Activated CD4-positive, CD25-positive, alpha-beta regulatory T cell (primary cell): ENCODE data around the gene PGRMC1.
A peak's percentile ranks its signal among the peaks of the same experiment; 100 is the strongest.
"Not testable (repeated sequence)": the region's sequence is repeated elsewhere in the genome, so short reads cannot be mapped to it uniquely, and the experiment has no call there.

Experiments
- DNase-seq, 4 experiments: peaks; one replicate each; lab custom pipeline; 2025; lab: John Stamatoyannopoulos, UW

PGRMC1 gene

DNA sequence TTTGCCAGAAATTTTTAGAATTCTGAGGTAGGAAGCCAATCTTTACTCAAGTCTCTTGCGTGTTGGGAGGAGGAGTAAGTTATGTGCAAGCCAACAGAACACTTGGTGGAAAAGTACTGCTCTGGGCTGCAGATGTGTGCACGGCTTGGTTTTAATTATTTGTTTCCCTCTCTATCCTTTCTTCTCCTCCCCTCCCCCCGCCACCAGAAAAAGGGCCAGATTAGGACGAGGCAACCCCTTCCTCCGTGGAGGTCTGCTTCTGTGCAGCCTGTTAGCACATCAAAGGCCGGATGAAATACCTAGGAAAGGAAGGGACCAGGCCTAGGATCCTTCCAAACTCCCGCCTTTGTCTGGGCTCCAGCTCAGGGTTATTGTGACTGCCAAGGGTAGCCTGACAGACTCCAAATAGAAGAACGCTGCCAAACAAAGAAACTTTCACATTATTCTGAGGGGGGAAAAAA, 1.0 kb upstream of the PGRMC1 start:
- no peak for DNase-seq

DNA sequence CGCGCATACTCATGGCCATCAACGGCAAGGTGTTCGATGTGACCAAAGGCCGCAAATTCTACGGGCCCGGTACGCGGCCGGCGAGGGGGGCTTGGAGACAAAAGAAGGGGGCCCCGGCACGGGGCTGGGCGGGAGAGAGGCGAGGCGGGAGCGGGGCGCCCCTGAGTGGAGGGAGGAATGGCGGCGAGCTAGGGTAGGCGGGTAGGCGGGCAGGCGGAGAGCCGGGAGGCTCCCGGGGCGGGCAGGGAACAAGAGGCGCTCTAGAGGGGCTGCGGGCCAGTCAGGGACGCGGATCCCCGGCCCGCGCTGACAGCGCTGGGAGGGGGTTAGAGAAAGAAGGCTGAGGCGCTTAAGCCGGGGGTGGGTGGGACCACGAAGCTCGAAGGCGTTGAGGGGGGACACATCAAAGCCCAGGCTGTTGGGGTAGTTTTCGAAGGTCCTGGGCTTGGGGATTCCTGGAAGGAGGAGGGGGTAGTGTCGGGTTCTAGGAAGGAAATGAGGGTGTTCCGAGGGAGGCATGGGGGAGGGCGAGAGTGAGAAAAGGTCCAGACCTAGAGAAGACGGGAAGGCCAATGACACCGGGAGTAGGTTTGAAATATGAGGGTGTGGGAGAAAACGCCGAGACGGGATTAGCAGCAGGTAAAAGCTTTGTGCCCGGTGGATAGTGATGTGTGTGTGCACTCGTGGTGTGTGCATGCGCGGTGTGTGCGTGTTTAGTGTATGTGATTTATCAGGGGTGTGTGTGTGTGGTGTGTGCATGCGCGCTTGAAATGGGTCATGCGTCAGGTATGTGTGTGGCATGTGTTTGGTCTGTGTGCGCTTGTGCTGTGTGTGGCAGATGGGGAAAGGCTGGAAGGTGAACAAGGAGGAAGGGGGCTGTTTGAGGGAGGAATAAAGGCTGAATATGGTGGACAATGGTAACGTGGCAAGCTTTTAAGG, 807 bp downstream of the PGRMC1 start:
- DNase-seq = peak in 2 of 4 experiments; percentile 1 to 16

DNA sequence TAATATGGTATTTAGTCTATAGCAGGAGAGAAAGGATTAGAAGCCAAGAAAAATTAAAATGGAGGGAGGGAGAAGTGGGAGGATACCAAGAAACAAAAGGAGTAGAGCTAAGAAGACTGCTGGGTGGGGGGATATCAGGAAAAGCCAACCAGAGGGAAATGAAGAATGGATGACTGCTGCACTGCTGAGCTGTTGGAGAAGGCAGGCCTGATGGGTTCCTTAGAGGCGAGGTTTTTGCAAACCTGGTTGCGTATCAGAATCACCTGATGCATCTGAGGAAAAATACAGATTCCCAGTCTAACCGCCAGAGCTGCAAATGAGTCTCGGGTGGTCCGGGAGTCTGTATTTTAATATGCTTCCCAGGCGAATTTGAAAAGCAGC, 1.5 kb downstream of the PGRMC1 start:
- no peak for DNase-seq

DNA sequence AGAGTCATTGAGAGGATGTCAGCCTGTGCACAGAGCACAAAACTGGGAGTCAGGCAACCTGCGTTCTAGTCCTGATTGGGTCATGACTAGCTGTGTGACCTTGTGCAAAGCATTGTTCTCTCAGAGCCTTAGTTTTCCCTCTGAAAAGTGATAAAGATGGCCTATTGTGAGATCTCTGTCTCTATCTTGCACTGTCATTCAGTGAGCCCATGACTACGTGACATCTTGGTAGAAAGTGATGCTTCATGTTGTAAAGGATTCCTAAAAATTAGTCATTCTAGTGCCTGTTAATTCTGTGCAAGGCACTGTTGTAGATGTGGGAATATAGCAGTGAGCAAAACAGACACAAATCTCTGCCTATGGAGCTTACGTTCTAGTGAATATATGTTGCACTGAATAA, 2.5 kb downstream of the PGRMC1 start:
- no peak for DNase-seq

DNA sequence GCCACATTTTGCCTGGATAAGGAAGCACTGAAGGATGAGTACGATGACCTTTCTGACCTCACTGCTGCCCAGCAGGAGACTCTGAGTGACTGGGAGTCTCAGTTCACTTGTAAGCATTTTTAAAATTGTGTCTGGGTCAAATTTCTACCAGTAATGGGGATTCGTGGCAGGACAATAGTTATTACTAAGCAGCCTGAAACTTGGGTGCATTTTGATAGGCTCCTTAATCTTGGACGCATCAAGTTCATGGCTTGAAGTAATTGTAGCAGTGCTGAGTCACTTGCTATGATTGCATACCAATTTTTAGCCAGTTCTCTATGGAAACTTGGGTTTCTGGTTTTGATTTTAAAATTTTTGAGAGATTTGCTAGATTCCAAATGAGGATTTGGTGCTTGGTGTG, 4.3 kb downstream of the PGRMC1 start:
- no peak for DNase-seq

DNA sequence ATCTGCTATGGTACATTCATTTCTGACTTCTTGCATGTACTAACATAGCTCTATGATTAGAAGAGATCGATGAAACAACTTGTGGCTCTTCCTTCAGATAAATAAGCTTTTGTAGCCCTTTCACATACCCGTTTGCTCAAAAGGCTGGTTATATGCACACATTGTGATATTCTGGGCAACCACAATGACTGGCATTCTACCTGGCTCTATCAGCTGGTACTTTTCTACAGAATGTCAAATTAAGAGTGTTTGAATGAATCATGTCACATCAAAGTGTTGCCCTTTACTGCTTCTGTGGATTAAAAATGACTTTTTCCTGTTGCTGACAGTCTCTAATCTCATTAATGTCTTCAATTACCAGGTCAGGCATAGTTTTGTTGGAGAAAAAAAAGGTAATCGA, 11.6 kb downstream of the PGRMC1 start:
- no peak for DNase-seq

DNA sequence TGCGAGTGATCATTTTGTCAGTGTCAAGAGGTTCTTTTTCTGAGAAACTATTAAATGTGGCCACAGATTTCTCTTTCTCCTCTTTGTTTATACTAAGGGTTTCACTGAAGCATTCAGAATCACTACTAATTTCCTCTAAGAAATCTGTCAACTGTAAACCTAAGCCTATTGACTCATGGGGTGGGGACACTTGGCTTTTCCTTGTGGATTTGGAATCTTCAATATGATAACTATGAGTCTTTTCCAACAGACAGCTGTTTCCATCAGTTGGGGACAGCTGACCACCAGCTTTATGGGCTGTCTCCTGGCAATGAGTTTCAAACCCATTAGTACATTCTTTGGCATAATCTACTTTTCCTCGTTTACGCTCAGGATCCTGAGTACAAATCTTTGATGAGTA, 13.8 kb downstream of the PGRMC1 start:
- no peak for DNase-seq

DNA sequence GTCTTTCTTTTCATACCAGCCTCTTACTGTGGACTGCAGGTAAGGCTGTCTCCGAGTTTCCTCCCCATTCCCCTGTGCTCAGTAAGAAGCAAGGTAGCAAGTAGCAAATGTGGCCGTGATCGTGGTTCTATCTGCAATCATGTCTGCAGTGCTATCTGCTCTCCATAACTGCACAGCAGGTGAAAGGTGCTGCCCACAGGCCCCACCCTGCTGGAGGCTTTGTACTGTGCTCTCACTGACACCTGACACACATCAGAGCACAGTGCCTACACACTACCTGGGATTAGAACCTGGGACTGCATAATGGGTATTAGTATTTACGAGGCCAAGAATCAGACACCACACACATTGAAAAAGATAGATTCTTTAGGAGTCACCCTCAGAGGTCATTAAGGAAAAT, 15.3 kb downstream of the PGRMC1 start:
- DNase-seq = no peak

DNA sequence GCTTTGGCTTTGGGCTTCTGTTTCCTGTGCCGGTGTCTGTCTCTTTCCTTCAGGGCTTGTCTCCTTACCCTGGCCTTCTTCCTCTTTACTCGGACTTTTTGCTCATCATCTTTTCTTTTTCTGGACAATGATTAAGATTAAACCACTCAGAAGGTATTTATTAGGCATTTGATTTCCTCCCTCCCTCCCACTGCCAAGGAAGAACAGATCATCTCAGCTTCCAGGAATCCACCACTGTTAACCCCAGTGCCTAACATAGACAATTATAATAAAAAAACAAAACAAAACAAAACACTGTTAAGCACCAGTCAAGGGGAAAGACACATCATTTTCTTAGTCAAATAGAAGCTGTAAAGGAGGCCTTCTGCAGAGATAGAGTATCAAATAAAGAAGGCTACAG, 16.6 kb downstream of the PGRMC1 start:
- DNase-seq = no peak

DNA sequence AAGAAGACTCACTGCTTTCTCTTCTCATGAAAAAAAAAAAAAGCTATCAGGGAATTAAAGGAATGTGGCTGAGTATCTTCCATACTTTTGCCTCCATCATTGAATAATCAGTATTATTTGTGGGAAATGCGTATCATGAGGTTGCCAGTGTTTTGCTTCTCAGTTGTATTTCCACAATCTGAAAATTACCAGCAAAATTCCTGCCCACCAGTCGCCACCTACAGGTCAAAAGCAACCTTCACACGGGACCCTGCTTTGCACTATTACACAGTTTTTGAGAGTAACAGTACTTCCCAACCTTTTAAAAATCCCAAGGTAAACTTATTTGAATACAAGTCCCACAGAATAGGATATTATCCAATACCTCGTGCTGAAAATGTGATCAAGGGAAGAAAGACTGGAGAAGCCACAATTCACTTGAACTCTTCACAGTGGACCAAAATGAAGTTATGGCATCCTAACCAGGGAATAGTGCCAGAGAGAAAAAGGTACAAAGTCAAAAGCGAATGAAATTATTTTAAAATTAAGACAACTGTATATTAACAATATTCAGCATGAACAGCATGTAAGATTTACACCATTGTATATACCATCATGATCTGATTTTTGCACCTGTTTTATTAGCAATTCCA, 30.4 kb downstream of the PGRMC1 start:
- no peak for DNase-seq

DNA sequence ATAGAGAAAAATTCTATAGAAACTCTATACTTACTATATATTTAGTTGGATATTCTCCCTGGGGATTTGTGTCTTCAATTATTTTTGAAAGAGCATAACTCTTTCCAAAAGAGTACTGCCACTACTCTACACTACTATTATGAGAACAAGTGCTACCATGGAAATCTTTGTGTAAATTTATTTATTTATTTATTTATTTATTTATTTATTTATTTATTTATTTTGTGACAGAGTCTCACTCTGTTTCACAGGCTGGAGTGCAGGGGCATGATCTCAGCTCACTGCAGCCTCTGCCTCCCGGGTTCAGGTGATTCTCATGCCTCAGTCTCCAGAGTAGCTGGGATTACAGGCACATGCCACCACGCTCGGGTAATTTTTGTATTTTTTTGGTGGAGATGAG, 31.0 kb downstream of the PGRMC1 start:
- DNase-seq = not testable (repeated sequence)

DNA sequence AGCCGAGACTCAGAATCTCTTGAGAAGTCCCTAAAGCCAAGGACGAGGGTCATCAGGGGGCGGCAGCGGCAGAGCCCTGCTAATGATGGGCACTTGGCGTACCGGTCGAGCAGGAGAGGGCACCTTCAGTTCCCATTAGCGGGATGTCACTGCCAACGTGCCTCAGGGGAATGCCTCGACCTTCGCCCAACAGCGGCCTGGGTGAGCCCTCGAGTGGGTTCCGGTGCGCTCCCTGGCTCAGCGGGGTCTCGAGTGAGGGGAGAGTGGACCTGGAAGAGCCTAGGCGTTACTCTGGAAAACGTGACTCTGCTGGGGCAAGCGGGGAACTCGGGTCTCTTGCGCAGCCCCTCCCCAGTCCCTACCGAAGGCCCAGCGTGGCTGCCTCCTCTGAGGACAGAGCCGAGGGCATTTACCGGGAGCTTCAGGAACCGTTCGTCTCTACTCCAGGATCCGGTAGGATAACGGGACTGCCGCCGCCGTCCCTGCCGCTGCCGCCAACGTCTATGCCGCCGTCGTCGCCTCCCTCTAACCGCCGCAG, 36.9 kb downstream of the PGRMC1 start:
- no peak for DNase-seq

DNA sequence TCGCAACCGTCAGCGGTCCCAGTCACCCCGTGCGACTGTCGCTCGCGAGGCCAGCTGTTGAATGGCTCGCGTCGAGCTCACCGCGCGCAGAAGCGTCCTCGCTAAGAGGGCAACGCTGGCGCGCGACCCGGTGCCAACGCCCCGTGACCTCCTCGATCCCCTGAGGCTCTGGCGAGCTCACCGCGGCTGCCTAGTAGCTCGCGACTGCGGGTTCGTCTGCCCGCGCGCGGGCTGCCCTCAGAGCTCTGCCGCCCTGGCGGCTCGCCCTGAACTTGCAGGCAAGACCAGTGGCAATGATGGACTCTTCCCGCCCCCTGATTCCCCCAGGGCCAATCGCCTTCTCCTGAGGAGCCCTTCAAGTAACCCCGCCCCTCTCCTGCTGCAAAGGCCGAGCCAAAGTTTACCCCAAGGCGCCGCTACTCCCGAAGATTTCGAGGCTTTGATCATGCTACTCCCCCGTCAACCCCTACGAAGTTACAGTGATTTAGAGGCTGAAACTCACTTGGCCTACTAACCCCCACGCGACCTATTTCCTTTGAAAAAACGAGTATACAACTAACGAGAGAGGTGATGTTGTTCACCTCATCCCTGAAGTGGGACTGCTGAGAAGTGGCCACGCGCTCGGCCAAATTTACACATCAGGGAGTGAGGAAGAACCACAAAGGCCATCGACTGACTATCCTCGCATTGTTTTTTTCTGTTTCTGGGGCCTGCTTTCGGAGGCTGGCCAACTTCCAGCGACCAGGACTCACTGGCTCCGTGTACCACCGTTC, 37.5 kb downstream of the PGRMC1 start:
- DNase-seq = peak in 3 of 4 experiments; percentile 0 to 12 (median 2)

DNA sequence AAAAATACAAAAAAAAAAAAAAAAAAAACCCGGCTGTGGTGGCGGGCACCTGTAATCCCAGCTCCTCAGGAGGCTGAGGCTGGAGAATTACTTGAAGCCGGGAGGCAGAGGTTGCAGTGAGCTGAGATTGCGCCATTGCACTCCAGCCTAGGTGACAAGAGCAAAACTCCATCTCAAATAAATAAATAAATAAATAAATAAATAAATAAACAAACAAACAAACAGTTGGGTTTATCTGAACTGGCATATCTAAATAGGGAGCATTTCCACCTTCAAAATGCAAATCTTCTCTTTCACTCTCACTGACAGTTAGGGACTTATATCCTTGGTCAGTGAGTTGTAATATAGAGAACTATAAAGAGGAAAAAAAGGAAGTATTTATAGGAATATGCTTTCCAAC, 46.3 kb downstream of the PGRMC1 start:
- DNase-seq = not testable (repeated sequence)

DNA sequence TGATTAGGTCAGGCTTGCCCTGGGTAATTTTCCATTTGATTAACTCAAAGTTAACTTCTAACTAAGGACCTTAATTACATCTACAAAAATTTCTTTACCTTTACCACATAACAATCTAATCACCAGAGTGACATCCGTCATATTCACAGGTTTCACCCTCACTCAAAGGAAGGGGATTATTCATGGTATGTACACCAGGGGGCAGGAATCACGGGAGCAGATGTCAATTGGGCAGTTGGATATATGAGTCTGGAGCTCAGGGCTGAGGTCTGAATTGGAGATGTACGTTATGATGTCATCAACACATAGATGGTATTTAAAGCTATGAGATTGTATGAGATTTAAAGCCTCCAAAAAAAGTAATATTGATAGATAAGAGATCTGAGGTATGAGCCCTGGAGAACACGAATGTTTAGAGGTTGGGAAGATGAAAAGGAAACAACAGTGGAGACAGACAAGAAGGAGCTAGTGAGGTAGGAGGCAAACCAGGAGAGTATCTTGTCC, 52.9 kb downstream of the PGRMC1 start:
- no peak for DNase-seq

DNA sequence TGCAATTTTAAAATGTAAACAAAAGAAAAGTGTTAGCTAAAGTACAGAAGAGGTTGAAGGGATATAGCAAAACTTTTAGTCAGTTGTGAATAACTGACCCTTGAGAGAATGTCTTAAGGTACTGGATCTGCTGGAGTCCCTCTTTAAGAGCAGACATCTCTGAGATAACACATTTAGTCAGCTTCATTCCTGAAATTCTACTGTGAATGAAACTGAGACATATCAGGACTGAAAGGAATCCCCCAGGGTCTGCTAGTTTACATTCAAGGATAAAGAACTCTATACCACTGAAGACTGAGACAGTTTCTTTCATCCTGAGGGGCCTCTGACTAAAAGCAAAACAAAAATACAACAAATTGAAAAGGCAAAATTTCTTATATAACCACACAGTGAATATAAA, 54.4 kb downstream of the PGRMC1 start:
- no peak for DNase-seq

DNA sequence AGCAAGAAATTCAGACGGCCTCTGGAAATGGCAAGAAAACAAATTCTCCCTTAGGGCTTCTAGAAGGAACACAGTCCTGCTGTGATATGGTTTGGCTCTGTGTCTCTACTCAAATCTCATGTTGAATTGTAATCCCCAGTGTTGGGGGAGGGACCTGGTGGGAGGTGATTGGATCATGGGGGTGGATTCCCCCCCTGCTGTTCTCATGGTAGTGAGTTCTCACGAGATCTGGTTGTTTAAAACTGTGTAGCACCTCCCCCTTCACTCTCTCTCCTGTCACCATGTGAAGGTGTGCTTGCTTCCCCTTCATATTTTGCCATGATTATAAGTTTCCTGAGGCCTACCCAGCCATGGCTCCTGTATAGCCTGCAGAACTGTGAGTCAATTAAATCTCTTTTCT, 55.2 kb downstream of the PGRMC1 start:
- DNase-seq = not testable (repeated sequence)

DNA sequence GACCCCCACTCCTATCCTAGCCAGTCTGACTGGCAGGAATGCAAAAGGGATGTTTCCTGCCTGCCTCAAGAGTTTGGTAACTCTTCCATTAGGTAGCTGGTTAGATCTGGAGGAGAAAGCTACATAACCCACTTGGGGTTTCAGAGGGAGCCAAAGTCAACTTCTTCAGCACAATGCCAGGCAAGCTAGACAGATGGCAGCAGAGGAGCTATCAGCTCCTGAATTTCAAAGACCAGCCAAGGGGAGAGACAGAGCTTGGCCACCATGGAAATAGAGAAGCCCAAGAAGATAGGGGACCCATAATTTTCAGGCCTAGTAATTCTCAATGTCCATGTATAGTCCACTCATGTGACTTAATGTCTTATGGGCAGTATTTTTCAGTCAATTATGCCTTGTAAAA, 56.4 kb downstream of the PGRMC1 start:
- no peak for DNase-seq
